Measurements from ENCODE around the gene SPRED2. TPM values are rescaled to one million over a fixed set of nuclear protein-coding genes. Genes with fewer than 3 reads are reported as not detected.
A peak's percentile ranks its signal among the peaks of the same experiment; 100 is the strongest.

The SPRED2 gene
- total RNA-seq, 1 donor from 2014 or later = 54.5 TPM

DNA sequence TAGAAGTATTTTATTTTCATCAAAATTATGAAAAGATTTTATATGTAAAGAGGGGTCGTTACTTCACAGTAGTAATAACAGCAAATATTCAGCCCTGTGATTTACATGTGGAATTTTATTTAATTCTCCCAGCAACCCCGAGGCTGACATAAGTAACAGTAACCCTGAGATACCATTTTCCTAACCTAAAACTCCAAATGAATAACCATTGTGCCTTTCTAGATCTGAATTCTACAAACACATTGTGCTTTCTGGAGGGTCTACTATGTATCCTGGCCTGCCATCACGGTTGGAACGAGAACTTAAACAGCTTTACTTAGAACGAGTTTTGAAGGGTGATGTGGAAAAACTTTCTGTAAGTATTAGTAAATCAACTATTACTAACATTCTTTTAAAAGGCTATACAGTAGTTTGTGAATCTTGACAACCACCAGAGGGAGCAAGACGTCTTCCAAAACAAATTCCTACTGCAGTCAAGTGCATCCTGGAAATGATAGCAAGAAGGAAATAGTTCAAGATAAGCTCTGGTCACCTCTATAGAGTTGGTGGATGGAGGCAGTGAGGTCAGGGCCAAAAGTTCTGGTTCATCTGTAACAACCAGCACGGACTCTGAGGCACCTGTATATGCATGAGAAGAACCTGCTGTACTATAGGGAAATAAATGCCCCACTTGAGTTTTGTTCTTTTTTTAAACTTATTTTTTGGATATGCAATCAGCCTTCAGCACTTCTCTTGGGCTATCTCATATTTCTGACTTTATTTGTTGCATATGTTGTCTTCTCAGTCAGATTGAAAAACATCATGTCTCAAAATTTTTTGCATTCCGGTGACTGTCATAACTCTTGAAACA is 167.4 kb downstream of the SPRED2 start:
- H3K27me3 Mint-ChIP-seq (ENCODE audit: unreplicated experiment) = no peaks in the 10 kb centered on the region
- TF ChIP-seq, protein P1, sequence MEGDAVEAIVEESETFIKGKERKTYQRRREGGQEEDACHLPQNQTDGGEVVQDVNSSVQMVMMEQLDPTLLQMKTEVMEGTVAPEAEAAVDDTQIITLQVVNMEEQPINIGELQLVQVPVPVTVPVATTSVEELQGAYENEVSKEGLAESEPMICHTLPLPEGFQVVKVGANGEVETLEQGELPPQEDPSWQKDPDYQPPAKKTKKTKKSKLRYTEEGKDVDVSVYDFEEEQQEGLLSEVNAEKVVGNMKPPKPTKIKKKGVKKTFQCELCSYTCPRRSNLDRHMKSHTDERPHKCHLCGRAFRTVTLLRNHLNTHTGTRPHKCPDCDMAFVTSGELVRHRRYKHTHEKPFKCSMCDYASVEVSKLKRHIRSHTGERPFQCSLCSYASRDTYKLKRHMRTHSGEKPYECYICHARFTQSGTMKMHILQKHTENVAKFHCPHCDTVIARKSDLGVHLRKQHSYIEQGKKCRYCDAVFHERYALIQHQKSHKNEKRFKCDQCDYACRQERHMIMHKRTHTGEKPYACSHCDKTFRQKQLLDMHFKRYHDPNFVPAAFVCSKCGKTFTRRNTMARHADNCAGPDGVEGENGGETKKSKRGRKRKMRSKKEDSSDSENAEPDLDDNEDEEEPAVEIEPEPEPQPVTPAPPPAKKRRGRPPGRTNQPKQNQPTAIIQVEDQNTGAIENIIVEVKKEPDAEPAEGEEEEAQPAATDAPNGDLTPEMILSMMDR (IDR thresholded peaks at IDR 0.05; ENCODE audit: partially characterized antibody, unreplicated experiment) = peak; percentile 79
- H3K9me3 Mint-ChIP-seq (ENCODE audit: unreplicated experiment) = no peaks in the 10 kb centered on the region
- H3K4me1 Mint-ChIP-seq (ENCODE audit: low read depth, unreplicated experiment) = no peaks in the 10 kb centered on the region
- no peaks in the 10 kb centered on the region for H3K36me3 Mint-ChIP-seq (ENCODE audit: unreplicated experiment)
- no peak overlapping the region for H3K27ac Mint-ChIP-seq (ENCODE audit: unreplicated experiment)
- DNase-seq = no peak
- no peak overlapping the region for H3K4me3 Mint-ChIP-seq (ENCODE audit: unreplicated experiment)

DNA sequence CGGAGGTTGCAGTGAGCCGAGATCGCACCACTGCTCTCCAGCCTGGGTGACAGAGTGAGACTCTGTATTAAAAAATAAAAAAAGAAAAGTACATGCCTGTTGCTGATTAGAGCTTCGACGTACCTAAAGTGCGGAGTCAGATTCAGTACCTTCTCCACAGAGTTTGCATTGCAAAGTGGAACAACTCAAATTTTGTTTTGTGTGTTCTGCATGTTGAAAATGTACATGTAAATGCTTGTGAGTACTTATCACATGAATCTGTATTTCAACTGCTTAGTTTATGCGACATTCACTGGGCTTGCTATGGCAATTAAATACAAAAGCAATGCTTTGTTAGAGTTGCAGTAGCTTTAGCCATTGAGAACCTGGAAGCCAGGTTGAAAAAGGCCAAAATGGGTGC is 168.4 kb downstream of the SPRED2 start:
- Mint-ChIP-seq H3K27me3 (ENCODE audit: unreplicated experiment) (no peaks in the 10 kb centered on the region), H3K4me1 (ENCODE audit: low read depth, unreplicated experiment) (no peaks in the 10 kb centered on the region), H3K27ac (ENCODE audit: unreplicated experiment) (no peak overlapping the region), H3K36me3 (ENCODE audit: unreplicated experiment) (no peaks in the 10 kb centered on the region), H3K4me3 (ENCODE audit: unreplicated experiment) (no peak overlapping the region), H3K9me3 (ENCODE audit: unreplicated experiment) (no peaks in the 10 kb centered on the region)
- TF ChIP-seq, protein P1 (IDR thresholded peaks at IDR 0.05; ENCODE audit: partially characterized antibody, unreplicated experiment) = no peak
- no peak for DNase-seq

DNA sequence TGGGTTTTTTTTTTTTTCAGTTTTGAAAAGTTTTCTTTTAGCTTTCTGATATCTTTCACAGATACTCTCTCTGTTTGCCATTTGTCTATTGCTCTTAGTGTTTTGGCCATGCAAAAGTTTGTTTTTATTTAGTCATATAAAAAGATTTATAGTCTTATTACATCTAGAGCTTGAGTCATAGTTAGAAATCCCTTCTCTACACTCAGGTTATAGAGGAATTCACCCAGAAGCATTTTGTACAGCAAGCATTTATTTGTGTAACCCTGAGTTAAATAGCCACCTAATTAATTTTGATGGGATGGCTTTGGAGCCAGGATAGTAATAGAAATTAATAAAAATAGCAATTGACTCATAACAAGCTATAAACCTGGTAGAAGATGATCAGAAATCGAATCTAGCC is 169.1 kb downstream of the SPRED2 start:
- H3K27ac Mint-ChIP-seq (ENCODE audit: unreplicated experiment) = no peak overlapping the region
- TF ChIP-seq, protein P1 (IDR thresholded peaks at IDR 0.05; ENCODE audit: partially characterized antibody, unreplicated experiment) = no peak
- H3K9me3 Mint-ChIP-seq (ENCODE audit: unreplicated experiment) = no peaks in the 10 kb centered on the region
- H3K4me1 Mint-ChIP-seq (ENCODE audit: low read depth, unreplicated experiment) = no peaks in the 10 kb centered on the region
- no peak for DNase-seq
- no peaks in the 10 kb centered on the region for H3K36me3 Mint-ChIP-seq (ENCODE audit: unreplicated experiment)
- H3K27me3 Mint-ChIP-seq (ENCODE audit: unreplicated experiment) = no peaks in the 10 kb centered on the region
- H3K4me3 Mint-ChIP-seq (ENCODE audit: unreplicated experiment) = no peak overlapping the region

DNA sequence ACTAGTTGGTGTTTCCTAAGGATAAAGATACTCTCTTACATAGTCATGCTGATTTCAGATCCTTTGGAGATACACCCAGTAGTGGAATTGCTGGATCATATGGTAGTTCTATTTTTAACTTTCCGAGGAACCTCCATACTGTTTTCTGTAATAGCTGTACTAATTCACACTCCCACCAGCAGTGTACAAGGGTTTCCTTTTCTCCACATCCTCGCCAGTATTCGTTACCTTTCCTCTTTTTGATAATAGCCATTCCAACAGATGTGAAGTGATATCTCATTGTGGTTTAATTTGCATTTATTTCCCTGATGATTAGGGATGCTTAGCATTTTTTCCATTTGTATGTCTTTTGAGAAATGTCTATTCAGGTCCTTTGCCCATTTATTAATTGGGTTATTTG is 170.7 kb downstream of the SPRED2 start:
- Mint-ChIP-seq H3K4me3 (ENCODE audit: unreplicated experiment) (no peak overlapping the region), H3K27ac (ENCODE audit: unreplicated experiment) (no peak overlapping the region), H3K9me3 (ENCODE audit: unreplicated experiment) (peaks cover 2% of the 10 kb centered on the region), H3K27me3 (ENCODE audit: unreplicated experiment) (no peaks in the 10 kb centered on the region), H3K4me1 (ENCODE audit: low read depth, unreplicated experiment) (no peaks in the 10 kb centered on the region), H3K36me3 (ENCODE audit: unreplicated experiment) (no peaks in the 10 kb centered on the region)
- no peak for DNase-seq
- TF ChIP-seq, protein P1 (IDR thresholded peaks at IDR 0.05; ENCODE audit: partially characterized antibody, unreplicated experiment) = no peak

Other genes with a start within 250 kb of the SPRED2 start
- 223 TPM for gene ACTR2, start 204.8 kb downstream of the SPRED2 start, total RNA-seq (ENCODE audit: unreplicated experiment)

Data from glutamatergic neuron (in vitro differentiated cells).